LNCaP clone FGC (cell line): ENCODE measurements around the gene HUS1B.
A peak's percentile ranks its signal among the peaks of the same experiment; 100 is the strongest.

Experiments used
- DNase-seq: peaks from one replicate; pipeline ENCODE4 v3.0.0-alpha.2; 2011; ENCODE audit warnings: low read depth
- H3K4me3 ChIP-seq: 2 replicates; pipeline ENCODE4 v1.5.1; 2011; ENCODE audit warnings: mild to moderate bottlenecking, low read depth, low read length, control low read depth
- CTCF ChIP-seq: IDR thresholded peaks from 2 replicates; pipeline ENCODE4 v1.5.1; 2012; ENCODE audit warnings: mild to moderate bottlenecking; ENCODE audit not compliant: control insufficient read depth, insufficient read depth; ENCODE audit errors: extremely low read depth

The HUS1B gene

DNA sequence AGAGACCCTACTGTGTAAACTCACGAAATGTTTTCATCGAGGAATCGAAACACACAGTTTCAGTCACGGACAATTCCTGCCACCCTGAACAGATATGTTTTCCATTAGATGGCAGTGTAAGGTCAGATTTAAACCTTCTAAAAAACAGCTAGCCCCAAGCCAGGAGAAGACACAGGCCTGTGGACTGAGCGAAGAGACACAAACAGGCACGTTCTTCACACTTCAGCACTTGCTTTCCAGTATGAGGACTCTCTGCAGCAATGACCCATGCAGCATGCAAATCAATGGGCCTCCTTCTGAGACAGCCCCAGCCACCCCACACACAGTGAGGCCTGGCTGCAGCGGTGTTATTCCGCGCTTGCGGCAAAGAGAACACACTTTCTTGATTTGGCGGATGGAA, 31.9 kb downstream of the HUS1B start:
- no peak for DNase-seq
- TF ChIP-seq CTCF = peak; percentile 51
- no peak overlapping the region for H3K4me3 ChIP-seq

DNA sequence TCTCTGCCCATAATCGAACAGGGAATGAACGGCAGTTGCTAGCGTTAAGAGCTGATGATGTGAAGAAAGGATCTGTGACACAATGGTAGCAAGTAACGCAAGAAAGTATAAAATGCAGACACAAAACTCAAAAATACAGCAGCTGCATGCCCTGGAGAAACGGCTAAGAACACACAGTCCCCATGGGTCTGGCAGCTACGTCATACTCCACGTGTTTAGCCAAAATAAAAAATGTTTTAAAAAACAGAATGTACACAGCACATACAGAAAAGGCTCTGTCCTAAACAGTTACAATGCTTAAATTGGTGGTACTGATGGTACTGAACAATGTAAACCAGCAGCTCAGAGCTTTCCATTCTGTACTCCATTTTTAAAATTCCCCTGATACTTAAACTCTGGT, 34.4 kb downstream of the HUS1B start:
- H3K4me3 ChIP-seq = no peak overlapping the region
- no peak for TF ChIP-seq CTCF
- DNase-seq = no peak

- no peak overlapping the region for H3K4me3 ChIP-seq
- TF ChIP-seq CTCF = no peak
- no peak for DNase-seq
Observed at GRCh38 chr6:621931-622330, 35.0 kb downstream of the HUS1B start.

DNA sequence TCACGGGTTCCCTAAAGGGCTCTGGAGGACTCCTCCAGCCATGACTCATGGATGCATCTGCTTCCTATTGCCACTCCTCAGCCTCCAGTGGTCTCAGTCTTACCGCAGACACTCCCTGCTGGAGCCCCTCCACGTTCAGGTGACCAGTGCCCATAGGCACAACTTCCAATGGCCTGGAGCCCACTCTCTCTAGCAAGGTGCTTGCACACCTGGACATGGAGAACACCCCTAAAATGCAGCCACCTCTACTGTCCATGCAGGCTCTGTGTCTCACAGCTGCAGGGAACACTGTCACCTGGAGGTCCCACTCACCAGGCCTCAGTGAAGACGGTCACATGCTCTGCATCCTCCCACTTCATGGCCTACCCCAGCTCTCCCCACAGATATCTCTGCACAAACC, 36.0 kb downstream of the HUS1B start:
- H3K4me3 ChIP-seq = no peak overlapping the region
- TF ChIP-seq CTCF = no peak
- DNase-seq = no peak

DNA sequence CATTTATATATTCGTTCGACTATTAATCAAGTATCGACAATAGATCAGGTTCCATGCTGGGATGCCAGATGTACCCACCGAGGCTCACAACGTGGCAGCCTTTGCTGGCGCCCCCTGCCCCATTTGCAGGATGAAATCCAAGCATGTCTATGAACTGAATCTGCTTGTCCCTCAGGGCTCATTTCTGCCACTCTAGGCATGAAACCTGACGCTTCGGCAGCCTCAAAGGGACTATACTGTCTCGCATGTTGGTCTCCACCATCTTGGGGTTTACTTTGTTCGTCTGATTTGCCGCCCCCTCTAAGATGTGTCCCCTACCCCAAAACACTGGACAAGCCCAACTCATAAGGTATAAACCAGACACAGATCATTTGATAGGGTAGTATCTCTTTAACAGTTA, 36.7 kb downstream of the HUS1B start:
- no peak overlapping the region for H3K4me3 ChIP-seq
- no peak for TF ChIP-seq CTCF
- DNase-seq = no peak

GRCh38 chr6:617456-618100, 39.3 kb downstream of the HUS1B start:
- H3K4me3 ChIP-seq = no peak overlapping the region
- DNase-seq = peak; percentile 77
- TF ChIP-seq CTCF = peak; percentile 81

- no peak for DNase-seq
- TF ChIP-seq CTCF = no peak
- no peak overlapping the region for H3K4me3 ChIP-seq
Observed at GRCh38 chr6:613981-614380, 42.9 kb downstream of the HUS1B start.
